Uterus (tissue), 2 donors: ENCODE data around the gene MTRF1.

Experiments used
- CTCF ChIP-seq, 4 experiments: fragments of 200-600 bp in 2 of 4; fragments of 450-650 bp in 2 of 4; sonication (generic) in 2 of 4; IDR thresholded peaks; one replicate each; pipeline ENCODE4 v1.5.1; 2016 to 2019; ENCODE audit warnings: antibody characterized with exemption in 4 of 4, mild to moderate bottlenecking in 2 of 4, moderate library complexity in 1 of 4
- POLR2A ChIP-seq, 2 donors: fragments of 450-650 bp; IDR thresholded peaks; one replicate each; pipeline ENCODE4 v1.6.1; 2016; ENCODE audit warnings: antibody characterized with exemption in 2 of 2, mild to moderate bottlenecking in 1 of 2, moderate library complexity in 1 of 2

GRCh38 chr13:41200126-41200525 is 63.2 kb downstream of the MTRF1 start:
- TF ChIP-seq CTCF (IDR thresholded peaks at IDR 0.05) (no peak), POLR2A (IDR thresholded peaks at IDR 0.05) (no peak)
